SH-SY5Y (cell line): ENCODE results near the gene CRYL1.

Source experiments
- GATA2 ChIP-seq: IDR thresholded peaks from 2 replicates; pipeline ENCODE4 v1.6.1; 2011; ENCODE audit warnings: mild to moderate bottlenecking, low read depth, low read length
- GATA3 ChIP-seq: IDR thresholded peaks from 2 replicates; pipeline ENCODE4 v1.6.1; 2011; ENCODE audit warnings: low read depth, mild to moderate bottlenecking, low read length, moderate library complexity

The CRYL1 gene

GRCh38 chr13:20505405-20506366 lies 20.0 kb downstream of the CRYL1 start:
- TF ChIP-seq GATA3, result no peak
- TF ChIP-seq GATA2, result no peak

- TF ChIP-seq GATA2 (no peak), GATA3 (no peak)
Observed at GRCh38 chr13:20503088-20504083, 22.3 kb downstream of the CRYL1 start.

- TF ChIP-seq GATA2, result no peak
Observed at GRCh38 chr13:20501592-20501991, 24.1 kb downstream of the CRYL1 start.

- TF ChIP-seq GATA3, result no peak
- TF ChIP-seq GATA2, result no peak
Observed at GRCh38 chr13:20501120-20501519, 24.5 kb downstream of the CRYL1 start.

GRCh38 chr13:20499986-20500385 lies 25.7 kb downstream of the CRYL1 start:
- TF ChIP-seq GATA3, result no peak
- no peak for TF ChIP-seq GATA2

GRCh38 chr13:20498659-20499058 lies 27.0 kb downstream of the CRYL1 start:
- no peak for TF ChIP-seq GATA2

GRCh38 chr13:20498129-20498528 lies 27.5 kb downstream of the CRYL1 start:
- TF ChIP-seq GATA2, result no peak

GRCh38 chr13:20497006-20497775 lies 28.5 kb downstream of the CRYL1 start:
- no peak for TF ChIP-seq GATA3
- TF ChIP-seq GATA2, result no peak

GRCh38 chr13:20495087-20496023 lies 30.3 kb downstream of the CRYL1 start:
- TF ChIP-seq GATA2, result no peak
- TF ChIP-seq GATA3, result no peak

GRCh38 chr13:20494656-20495055 lies 31.0 kb downstream of the CRYL1 start:
- TF ChIP-seq GATA3 (no peak), GATA2 (no peak)

- TF ChIP-seq GATA2 (no peak), GATA3 (no peak)
Observed at GRCh38 chr13:20492641-20493040, 33.0 kb downstream of the CRYL1 start.

- TF ChIP-seq GATA2 (no peak), GATA3 (no peak)
Observed at GRCh38 chr13:20491926-20492435, 33.7 kb downstream of the CRYL1 start.
